ENCODE data around the gene OR1F1.
"Not testable (repeated sequence)": the region's sequence is repeated elsewhere in the genome, so short reads cannot be mapped to it uniquely, and the experiment has no call there.

Gene OR1F1

DNA sequence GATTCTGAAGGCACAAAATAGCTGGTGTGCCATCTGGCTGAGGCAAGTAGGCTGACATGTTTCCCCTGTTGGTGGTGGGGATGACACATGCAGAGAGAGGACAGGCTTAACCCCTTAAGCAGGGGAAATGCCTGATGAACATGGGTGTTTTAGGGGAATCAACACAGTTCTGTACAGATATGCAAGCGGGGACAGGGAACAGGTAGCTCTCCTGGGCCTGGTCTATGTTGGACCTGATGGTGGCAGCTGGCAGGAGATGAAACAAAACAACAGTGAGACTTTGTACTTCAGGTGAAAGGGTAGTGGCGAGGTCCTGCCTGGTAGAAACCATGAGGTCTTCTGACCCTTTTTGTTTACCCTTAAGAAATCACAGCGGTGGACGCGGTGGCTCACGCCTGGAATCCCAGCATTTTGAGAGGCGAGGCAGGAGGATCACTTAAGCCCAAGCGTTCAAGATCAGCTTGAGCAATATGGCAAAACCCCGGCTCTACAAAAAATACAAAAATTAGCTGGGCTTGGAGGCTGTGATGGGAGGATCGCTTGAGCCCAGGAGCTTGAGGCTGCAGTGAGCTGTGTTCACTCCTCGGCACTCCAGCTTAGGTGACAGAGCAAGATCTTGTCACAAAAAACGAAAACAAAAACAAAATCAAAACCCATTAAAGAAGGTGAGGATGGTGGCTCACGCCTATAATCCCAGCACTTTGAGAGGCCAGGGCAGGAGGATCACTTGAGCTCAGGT lies 10.5 kb downstream of the OR1F1 start:
- no peak overlapping the region for H3K4me2 ChIP-seq (ENCODE audit: low read length)
- no peaks in the 10 kb centered on the region for H3K9me2 ChIP-seq (replicated peaks; ENCODE audit: control insufficient read depth, low read length)
- H3F3A ChIP-seq (ENCODE audit: control insufficient read depth, insufficient read depth), result no peaks in the 10 kb centered on the region
- H3K27ac ChIP-seq (ENCODE audit: low read depth, low read length), result no peak overlapping the region
- H3K36me3 ChIP-seq (ENCODE audit: control insufficient read depth, low read length), result no peaks in the 10 kb centered on the region
- no peak overlapping the region for H3K4me3 ChIP-seq (ENCODE audit: low read length)
- H3K9me3 ChIP-seq (ENCODE audit: control insufficient read depth, insufficient read depth, low read length), result no peaks in the 10 kb centered on the region
- H3K27me3 ChIP-seq (ENCODE audit: control insufficient read depth, low read length), result peaks cover 11% of the 10 kb centered on the region; the same call in 1 of the 2 replicates
- H4K20me1 ChIP-seq (ENCODE audit: control insufficient read depth, insufficient read depth, low read depth, low read length), result no peaks in the 10 kb centered on the region
- no peaks in the 10 kb centered on the region for H3K4me1 ChIP-seq (ENCODE audit: control insufficient read depth, low read length)
- no peaks in the 10 kb centered on the region for H3K79me2 ChIP-seq (ENCODE audit: control insufficient read depth, low read length)
- TF ChIP-seq EZH2phosphoT487 (IDR thresholded peaks at IDR 0.05; ENCODE audit: borderline replicate concordance, low read length) (no peak), CTCF (IDR thresholded peaks at IDR 0.05; ENCODE audit: low read depth, low read length, poor library complexity, severe bottlenecking) (no peak)

DNA sequence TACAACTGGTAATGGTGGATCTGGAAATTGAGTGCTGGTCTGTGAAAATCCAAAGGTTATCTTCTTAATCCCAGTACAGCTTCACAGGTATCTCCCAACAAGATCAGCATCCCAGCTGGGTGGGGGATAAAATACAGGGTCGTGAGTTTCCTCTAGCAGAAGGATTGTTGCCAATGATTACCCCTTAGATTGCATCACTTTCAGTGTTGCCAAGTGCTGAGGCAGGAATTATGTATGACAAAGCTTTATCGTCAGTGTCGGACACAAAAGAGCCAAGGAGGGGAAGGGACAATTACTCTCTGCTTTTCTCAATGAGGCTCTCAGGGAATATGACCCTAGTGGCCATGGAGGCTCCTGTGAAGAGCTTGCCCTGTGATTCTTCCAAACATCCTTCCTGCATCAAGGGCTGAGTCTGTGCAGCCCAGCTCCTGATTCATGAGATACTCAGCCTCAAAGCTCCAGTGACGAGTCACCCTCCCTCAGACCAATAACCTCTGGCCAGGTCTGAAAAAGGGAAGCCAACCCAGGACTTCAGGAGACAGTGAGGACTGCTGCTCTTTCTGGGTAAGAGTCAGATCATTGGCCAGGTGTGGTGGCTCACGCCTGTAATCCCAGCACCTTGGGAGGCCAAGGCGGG lies 15.0 kb downstream of the OR1F1 start:
- H4K20me1 ChIP-seq (ENCODE audit: control insufficient read depth, insufficient read depth, low read depth, low read length), result no peaks in the 10 kb centered on the region
- no peaks in the 10 kb centered on the region for H3K79me2 ChIP-seq (ENCODE audit: control insufficient read depth, low read length)
- H3K9me2 ChIP-seq (replicated peaks; ENCODE audit: control insufficient read depth, low read length), result no peaks in the 10 kb centered on the region
- H3K27me3 ChIP-seq (ENCODE audit: control insufficient read depth, low read length), result peaks cover 11% of the 10 kb centered on the region; the same call in 1 of the 2 replicates
- peaks cover 16% of the 10 kb centered on the region for H3K9me3 ChIP-seq (ENCODE audit: control insufficient read depth, insufficient read depth, low read length)
- H3K4me3 ChIP-seq (ENCODE audit: low read length), result no peak overlapping the region
- H3F3A ChIP-seq (ENCODE audit: control insufficient read depth, insufficient read depth), result no peaks in the 10 kb centered on the region
- no peaks in the 10 kb centered on the region for H3K36me3 ChIP-seq (ENCODE audit: control insufficient read depth, low read length)
- TF ChIP-seq EZH2phosphoT487 (IDR thresholded peaks at IDR 0.05; ENCODE audit: borderline replicate concordance, low read length) (no peak), CTCF (IDR thresholded peaks at IDR 0.05; ENCODE audit: low read depth, low read length, poor library complexity, severe bottlenecking) (no peak)
- H3K4me2 ChIP-seq (ENCODE audit: low read length), result no peak overlapping the region
- no peaks in the 10 kb centered on the region for H3K4me1 ChIP-seq (ENCODE audit: control insufficient read depth, low read length)
- H3K27ac ChIP-seq (ENCODE audit: low read depth, low read length), result no peak overlapping the region

- peaks cover 16% of the 10 kb centered on the region for H3K9me3 ChIP-seq (ENCODE audit: control insufficient read depth, insufficient read depth, low read length)
- not testable (repeated sequence) for H3K4me3 ChIP-seq (ENCODE audit: low read length); H3K27ac ChIP-seq (ENCODE audit: low read depth, low read length); H3K36me3 ChIP-seq (ENCODE audit: control insufficient read depth, low read length); H3F3A ChIP-seq (ENCODE audit: control insufficient read depth, insufficient read depth); H3K4me2 ChIP-seq (ENCODE audit: low read length); H4K20me1 ChIP-seq (ENCODE audit: control insufficient read depth, insufficient read depth, low read depth, low read length); H3K79me2 ChIP-seq (ENCODE audit: control insufficient read depth, low read length); H3K9me2 ChIP-seq (replicated peaks; ENCODE audit: control insufficient read depth, low read length); H3K4me1 ChIP-seq (ENCODE audit: control insufficient read depth, low read length); H3K27me3 ChIP-seq (ENCODE audit: control insufficient read depth, low read length)
Observed at GRCh38 chr16:3205939-3206338, 17.9 kb downstream of the OR1F1 start.

Data from DOHH2 (cell line).